GM18499 (cell line): Measurements from ENCODE around the gene ZNF273.
"Not testable (repeated sequence)": the region's sequence is repeated elsewhere in the genome, so short reads cannot be mapped to it uniquely, and the experiment has no call there.

Source experiments
- ATAC-seq: cut with Tn5 transposase; IDR thresholded peaks from one replicate; pipeline ENCODE4 v1.9.1; 2021; ENCODE audit warnings: moderate number of reproducible peaks; ENCODE audit not compliant: insufficient read depth, unreplicated experiment

The ZNF273 gene

GRCh38 chr7:64888901-64889685 lies 14.0 kb upstream of the ZNF273 start:
- no peak for ATAC-seq

GRCh38 chr7:64889686-64890162 lies 13.3 kb upstream of the ZNF273 start:
- ATAC-seq = no peak

GRCh38 chr7:64890273-64890672 lies 12.8 kb upstream of the ZNF273 start:
- not testable (repeated sequence) for ATAC-seq

GRCh38 chr7:64890761-64891362 lies 12.2 kb upstream of the ZNF273 start:
- no peak for ATAC-seq

- not testable (repeated sequence) for ATAC-seq
Measured at GRCh38 chr7:64891363-64892081, 11.6 kb upstream of the ZNF273 start.

- no peak for ATAC-seq
Measured at GRCh38 chr7:64892116-64892515, 11.0 kb upstream of the ZNF273 start.

- no peak for ATAC-seq
Measured at GRCh38 chr7:64892666-64893309, 10.3 kb upstream of the ZNF273 start.

GRCh38 chr7:64893401-64893800 lies 9.7 kb upstream of the ZNF273 start:
- no peak for ATAC-seq

GRCh38 chr7:64902461-64902805 lies 640 bp upstream of the ZNF273 start:
- not testable (repeated sequence) for ATAC-seq

GRCh38 chr7:64904008-64904407 lies 935 bp downstream of the ZNF273 start:
- ATAC-seq = no peak

- ATAC-seq = no peak
Measured at GRCh38 chr7:64905133-64905532, 2.1 kb downstream of the ZNF273 start.

- ATAC-seq = no peak
Measured at GRCh38 chr7:64905547-64905946, 2.5 kb downstream of the ZNF273 start.

- ATAC-seq = no peak
Measured at GRCh38 chr7:64907641-64908326, 4.7 kb downstream of the ZNF273 start.

- no peak for ATAC-seq
Measured at GRCh38 chr7:64908358-64908757, 5.3 kb downstream of the ZNF273 start.

GRCh38 chr7:64914557-64914956 lies 11.5 kb downstream of the ZNF273 start:
- ATAC-seq = no peak

- ATAC-seq = not testable (repeated sequence)
Measured at GRCh38 chr7:64915301-64915700, 12.2 kb downstream of the ZNF273 start.

- ATAC-seq = not testable (repeated sequence)
Measured at GRCh38 chr7:64928252-64929187, 25.4 kb downstream of the ZNF273 start.

- no peak for ATAC-seq
Measured at GRCh38 chr7:64934478-64934877, 31.4 kb downstream of the ZNF273 start.

- ATAC-seq = no peak
Measured at GRCh38 chr7:64938540-64938939, 35.5 kb downstream of the ZNF273 start.
